Right atrium auricular region (tissue), 2 donors: Measurements from ENCODE around the gene TBC1D22B. TPM values are rescaled to one million over a fixed set of nuclear protein-coding genes. Genes with fewer than 3 reads are reported as not detected.

Experiments
- DNase-seq: peaks from one replicate; pipeline ENCODE4 v3.0.0-alpha.2; 2019; ENCODE audit warnings: low spot score
- H3K27ac ChIP-seq, 2 donors: fragments of 200-600 bp; sonication (generic); 1 replicate in 1 of 2; 2 replicates in 1 of 2; pipeline ENCODE4 v1.5.1; 2016 to 2019
- H3K27me3 ChIP-seq, 2 donors: fragments of 200-600 bp; sonication (generic); one replicate each; pipeline versions ENCODE4 v1.5.1 to v1.6.0; 2017 to 2019
- H3K36me3 ChIP-seq: fragments of 200-600 bp; sonication (generic); one replicate; pipeline ENCODE4 v1.5.1; 2016
- H3K4me1 ChIP-seq, 2 donors: fragments of 200-600 bp; sonication (generic); one replicate each; pipeline versions ENCODE4 v1.5.1 to v1.6.0; 2017 to 2019
- H3K4me3 ChIP-seq, 2 donors: fragments of 200-600 bp; sonication (generic); 1 replicate in 1 of 2; 2 replicates in 1 of 2; pipeline ENCODE4 v1.5.1; 2017 to 2019; ENCODE audit warnings: mild to moderate bottlenecking in 1 of 2, moderate library complexity in 1 of 2
- H3K9me3 ChIP-seq, 2 donors: fragments of 200-600 bp; sonication (generic); one replicate each; pipeline ENCODE4 v1.5.1; 2019
- CTCF ChIP-seq, 2 donors: fragments of 200-600 bp; sonication (generic); IDR thresholded peaks; one replicate each; pipeline ENCODE4 v1.5.1; 2019; ENCODE audit warnings: antibody characterized with exemption in 2 of 2
- total RNA-seq, 2 donors: library from RNA; depleted of rRNA; stranded (reverse); fragments of >200 nt; gene quantifications; one replicate each; pipeline ENCODE4 v1.1.0, GENCODE V29; 2016

Gene TBC1D22B
- total RNA-seq, 2 donors from 2014 or later = 7.5 to 9.8 TPM

GRCh38 chr6:37316071-37316470 lies 58.5 kb downstream of the TBC1D22B start:
- TF ChIP-seq CTCF (IDR thresholded peaks at IDR 0.05) = no peak
- no peak overlapping the region for H3K27ac ChIP-seq

DNA sequence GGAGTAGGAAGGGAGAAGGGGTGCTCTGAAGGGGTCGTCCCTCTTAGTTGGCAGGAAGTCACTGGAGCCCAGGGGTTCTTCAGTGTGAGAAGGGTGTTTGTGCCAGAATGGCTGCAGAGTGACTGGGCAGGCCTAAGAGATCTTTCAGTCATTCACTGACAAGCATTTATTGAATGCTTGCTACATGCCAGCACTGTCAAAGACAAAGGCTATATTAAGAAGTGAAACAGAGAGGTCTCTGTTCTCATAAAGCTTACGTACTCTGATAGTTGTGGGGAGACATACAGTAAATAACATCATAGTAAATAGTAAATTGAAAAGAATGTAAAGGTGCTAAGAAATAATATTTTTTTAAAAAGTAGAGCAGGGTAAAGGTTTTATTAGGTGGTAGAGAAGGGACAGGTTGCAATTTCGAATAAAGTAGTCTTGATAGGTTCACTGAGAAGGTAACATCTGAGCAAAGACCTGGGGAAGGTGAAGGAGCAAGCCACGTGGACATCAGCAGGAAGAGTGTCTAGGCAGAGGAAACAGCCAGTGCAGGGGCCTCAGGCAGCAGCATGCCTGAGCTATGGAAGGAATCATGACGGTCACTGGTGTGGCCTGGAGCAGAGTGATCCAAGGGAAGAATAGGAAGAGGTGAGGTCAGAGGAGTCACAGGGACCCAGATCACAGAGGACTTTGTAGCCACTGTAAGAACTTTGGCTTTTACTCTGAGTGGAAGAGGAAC lies 59.9 kb downstream of the TBC1D22B start:
- peaks cover 61% of the 10 kb centered on the region for H3K36me3 ChIP-seq

More at GRCh38 chr6:37316071-37316470, 58.5 kb downstream of the TBC1D22B start:
- Histone ChIP-seq H3K4me1 (peaks cover 0 to 15% of the 10 kb centered on the region in 2 donors), H3K9me3 (no peaks in the 10 kb centered on the region), H3K27me3 (no peaks in the 10 kb centered on the region), H3K36me3 (peaks cover 61% of the 10 kb centered on the region), H3K4me3 (no peak overlapping the region)
- no peak for DNase-seq

DNA sequence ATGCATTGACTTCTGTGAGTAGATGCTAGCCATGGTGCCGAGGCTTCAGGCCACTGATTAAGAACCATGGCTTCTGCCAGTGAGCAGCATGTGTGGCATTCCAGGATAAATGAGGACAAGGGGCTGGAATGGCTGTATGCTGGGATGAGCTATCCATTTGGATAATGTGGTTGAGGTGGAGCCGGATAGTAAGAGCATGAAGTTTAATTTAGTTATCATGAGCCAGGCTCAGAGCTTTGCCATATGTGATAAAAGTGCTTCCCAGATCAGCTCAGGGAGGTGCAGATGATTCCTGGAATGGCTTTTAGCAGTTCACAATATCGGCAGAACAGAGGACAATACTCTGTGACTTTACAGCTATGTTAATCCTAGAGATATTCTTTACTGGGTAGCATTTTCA lies 61.6 kb downstream of the TBC1D22B start:
- Histone ChIP-seq H3K36me3 (peaks cover 46% of the 10 kb centered on the region), H3K27me3 (no peaks in the 10 kb centered on the region), H3K9me3 (no peaks in the 10 kb centered on the region), H3K27ac (peak overlapping the region; percentile 40 to 68), H3K4me1 (peaks cover 0 to 25% of the 10 kb centered on the region in 2 donors), H3K4me3 (no peak overlapping the region)
- no peak for TF ChIP-seq CTCF (IDR thresholded peaks at IDR 0.05)
- DNase-seq = no peak

More for the DNA sequence above, 59.9 kb downstream of the TBC1D22B start:
- H3K4me3 ChIP-seq = no peak overlapping the region
- DNase-seq = no peak
- H3K4me1 ChIP-seq = peaks cover 0 to 19% of the 10 kb centered on the region in 2 donors
- no peak for TF ChIP-seq CTCF (IDR thresholded peaks at IDR 0.05)
- no peak overlapping the region for H3K27ac ChIP-seq
- no peaks in the 10 kb centered on the region for H3K9me3 ChIP-seq
- no peaks in the 10 kb centered on the region for H3K27me3 ChIP-seq

DNA sequence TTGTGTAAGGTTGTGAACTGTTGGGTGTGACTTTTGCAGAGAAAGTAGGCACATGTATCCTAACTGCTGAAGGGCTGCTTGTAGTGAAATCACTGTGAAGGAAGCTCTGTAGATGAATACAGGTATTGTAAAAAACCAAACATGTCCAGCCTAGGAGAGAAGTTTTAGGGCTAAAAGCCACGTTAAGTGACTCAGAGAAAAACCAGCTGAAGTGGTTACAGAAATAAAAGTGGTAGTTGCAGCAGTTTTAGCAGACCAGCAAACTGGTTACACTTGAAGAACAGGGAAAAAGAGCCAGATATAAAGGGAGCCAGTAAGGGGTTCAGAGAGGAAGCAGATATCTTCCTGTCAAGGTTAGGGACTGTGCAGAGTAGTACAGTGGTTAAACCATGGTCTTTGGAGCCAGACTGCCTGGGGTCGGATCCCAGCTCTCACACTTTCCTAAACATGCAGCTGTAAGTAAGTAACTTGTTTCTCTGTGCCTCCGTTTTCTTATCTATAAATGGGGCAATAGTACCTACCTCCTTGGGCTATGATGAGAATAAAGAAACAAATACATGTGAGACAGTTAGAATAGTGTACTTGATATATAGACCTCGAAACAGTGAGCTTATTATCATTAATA lies 62.4 kb downstream of the TBC1D22B start:
- Histone ChIP-seq H3K36me3 (peaks cover 41% of the 10 kb centered on the region), H3K27ac (peak overlapping the region; percentile 40 to 68), H3K4me3 (no peak overlapping the region), H3K27me3 (no peaks in the 10 kb centered on the region), H3K4me1 (peaks cover 0 to 25% of the 10 kb centered on the region in 2 donors), H3K9me3 (no peaks in the 10 kb centered on the region)
- DNase-seq = no peak
- TF ChIP-seq CTCF (IDR thresholded peaks at IDR 0.05) = no peak

GRCh38 chr6:37320646-37321045 lies 63.1 kb downstream of the TBC1D22B start:
- H3K9me3 ChIP-seq = no peaks in the 10 kb centered on the region
- H3K36me3 ChIP-seq = peaks cover 35% of the 10 kb centered on the region
- peaks cover 0 to 27% of the 10 kb centered on the region in 2 donors for H3K4me1 ChIP-seq
- no peak overlapping the region for H3K4me3 ChIP-seq
- H3K27me3 ChIP-seq = no peaks in the 10 kb centered on the region
- no peak for TF ChIP-seq CTCF (IDR thresholded peaks at IDR 0.05)
- H3K27ac ChIP-seq = peak overlapping the region; percentile 39 to 68
- DNase-seq = no peak
